Sigmoid colon (tissue), 7 donors: ENCODE results near the gene CLCA4. TPM values are rescaled to one million over a fixed set of nuclear protein-coding genes. Genes with fewer than 3 reads are reported as not detected.

Source experiments
- DNase-seq: peaks from one replicate; pipeline ENCODE4 v3.0.0-alpha.2; 2019
- H3K27ac ChIP-seq, 4 donors: fragments of 200-600 bp; sonication (generic); one replicate each; pipeline ENCODE4 v1.5.1; 2016 to 2019; ENCODE audit warnings: mild to moderate bottlenecking in 1 of 4
- H3K27me3 ChIP-seq, 3 donors: fragments of 200-600 bp; sonication (generic); one replicate each; pipeline ENCODE4 v1.5.1; 2019; ENCODE audit warnings: mild to moderate bottlenecking in 1 of 3
- H3K36me3 ChIP-seq, 4 donors: fragments of 200-600 bp; sonication (generic); one replicate each; pipeline ENCODE4 v1.5.1; 2016 to 2019
- H3K4me1 ChIP-seq, 4 donors: fragments of 200-600 bp; sonication (generic); one replicate each; pipeline ENCODE4 v1.5.1; 2017 to 2019
- H3K4me3 ChIP-seq, 4 donors: fragments of 200-600 bp; sonication (generic); one replicate each; pipeline ENCODE4 v1.5.1; 2017 to 2019; ENCODE audit warnings: mild to moderate bottlenecking in 2 of 4, moderate library complexity in 1 of 4
- H3K9me3 ChIP-seq, 4 donors: fragments of 200-600 bp in 3 of 4; sonication (generic) in 3 of 4; one replicate each; pipeline versions ENCODE4 v1.5.1 to v1.6.1; 2013 to 2019
- EP300 ChIP-seq, 4 donors: sonication (generic); formaldehyde crosslinking; IDR thresholded peaks; one replicate each; pipeline ENCODE4 v1.6.1; 2017; ENCODE audit warnings: antibody characterized with exemption in 4 of 4
- POLR2A ChIP-seq, 2 donors: fragments of 450-650 bp; IDR thresholded peaks; one replicate each; pipeline ENCODE4 v1.6.1; 2016; ENCODE audit warnings: antibody characterized with exemption in 2 of 2, mild to moderate bottlenecking in 2 of 2, moderate library complexity in 2 of 2
- POLR2AphosphoS5 ChIP-seq, 4 donors: sonication (generic); formaldehyde crosslinking; IDR thresholded peaks; one replicate each; pipeline ENCODE4 v1.6.1; 2017; ENCODE audit warnings: antibody characterized with exemption in 4 of 4
- WGBS, 2 donors: extraction: QIAGEN DNeasy Blood & Tissue Kit; methylation state at CpG; one replicate each; pipeline ENCODE4 v1.1.7; 2013; 5-methylcytosine and 5-hydroxymethylcytosine counted together
- intact Hi-C: fragments of 100-400 bp; cut with DNase I; formaldehyde crosslinking; loops from one replicate; pipeline ENCODE4 v1.15.1; 2023
- polyA plus RNA-seq, 3 donors: library from polyadenylated mRNA; stranded (reverse); fragments of 200-250 nt; gene quantifications; one replicate each; pipeline ENCODE4 v1.2.3, GENCODE V29; 2013
- total RNA-seq, 4 donors: library from RNA; depleted of rRNA; stranded (reverse); fragments of >200 nt; gene quantifications; one replicate each; pipeline ENCODE4 v1.1.0, GENCODE V29; 2016
- TF ChIP-seq, protein P1 (sequence below), 4 experiments: fragments of 450-650 bp in 3 of 4; fragments of 200-600 bp in 1 of 4; IDR thresholded peaks; one replicate each; pipeline ENCODE4 v1.5.1; 2016 to 2019; ENCODE audit warnings: antibody characterized with exemption in 4 of 4, mild to moderate bottlenecking in 3 of 4, moderate library complexity in 2 of 4
- donor health status: healthy with polysubstance abuse.
- donor health status: Bipolar disorder and iron deficiency.
- donor health status: healthy.

The CLCA4 gene
- total and polyA plus RNA-seq, 7 donors, result 1.7 to 854 (median 168) TPM; not detected in 2

DNA sequence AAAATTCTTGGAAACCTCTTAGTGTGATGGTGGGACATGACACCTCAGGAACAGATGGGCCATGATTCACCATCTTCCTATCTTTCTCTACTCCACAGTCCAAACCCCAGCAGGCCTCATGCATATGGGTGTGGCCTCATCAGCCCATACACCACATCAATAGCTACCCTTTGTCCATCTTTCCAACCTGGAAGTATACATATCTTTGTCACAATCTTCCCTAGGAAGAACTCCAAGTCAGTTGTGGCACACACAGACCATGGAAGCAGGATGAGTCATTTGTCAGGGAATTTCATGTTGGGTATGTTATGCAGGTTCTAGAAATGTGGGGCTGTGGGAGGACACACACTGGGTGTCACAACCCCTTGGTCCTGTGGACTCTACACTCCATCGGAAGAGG, 30.5 kb upstream of the CLCA4 start:
- H3K27me3 ChIP-seq, result no peaks in the 10 kb centered on the region
- H3K4me1 ChIP-seq, result no peaks in the 10 kb centered on the region
- H3K4me3 ChIP-seq, result no peak overlapping the region
- no peaks in the 10 kb centered on the region for H3K9me3 ChIP-seq
- WGBS, 2 donors, result 95 to 100% methylated on average over 1 of the region's 1 CpG
- TF ChIP-seq, protein P1, sequence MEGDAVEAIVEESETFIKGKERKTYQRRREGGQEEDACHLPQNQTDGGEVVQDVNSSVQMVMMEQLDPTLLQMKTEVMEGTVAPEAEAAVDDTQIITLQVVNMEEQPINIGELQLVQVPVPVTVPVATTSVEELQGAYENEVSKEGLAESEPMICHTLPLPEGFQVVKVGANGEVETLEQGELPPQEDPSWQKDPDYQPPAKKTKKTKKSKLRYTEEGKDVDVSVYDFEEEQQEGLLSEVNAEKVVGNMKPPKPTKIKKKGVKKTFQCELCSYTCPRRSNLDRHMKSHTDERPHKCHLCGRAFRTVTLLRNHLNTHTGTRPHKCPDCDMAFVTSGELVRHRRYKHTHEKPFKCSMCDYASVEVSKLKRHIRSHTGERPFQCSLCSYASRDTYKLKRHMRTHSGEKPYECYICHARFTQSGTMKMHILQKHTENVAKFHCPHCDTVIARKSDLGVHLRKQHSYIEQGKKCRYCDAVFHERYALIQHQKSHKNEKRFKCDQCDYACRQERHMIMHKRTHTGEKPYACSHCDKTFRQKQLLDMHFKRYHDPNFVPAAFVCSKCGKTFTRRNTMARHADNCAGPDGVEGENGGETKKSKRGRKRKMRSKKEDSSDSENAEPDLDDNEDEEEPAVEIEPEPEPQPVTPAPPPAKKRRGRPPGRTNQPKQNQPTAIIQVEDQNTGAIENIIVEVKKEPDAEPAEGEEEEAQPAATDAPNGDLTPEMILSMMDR (IDR thresholded peaks at IDR 0.05), result no peak
- no peak for TF ChIP-seq EP300 (IDR thresholded peaks at IDR 0.05)
- TF ChIP-seq POLR2A (IDR thresholded peaks at IDR 0.05), result no peak
- no peak for TF ChIP-seq POLR2AphosphoS5 (IDR thresholded peaks at IDR 0.05)
- DNase-seq, result no peak
- H3K36me3 ChIP-seq, result no peaks in the 10 kb centered on the region
- H3K27ac ChIP-seq, result no peak overlapping the region
- intact Hi-C loops, result no loop called here

GRCh38 chr1:86517336-86517735, 29.5 kb upstream of the CLCA4 start:
- Histone ChIP-seq H3K9me3 (no peaks in the 10 kb centered on the region), H3K27ac (no peak overlapping the region), H3K36me3 (no peaks in the 10 kb centered on the region), H3K4me3 (no peak overlapping the region), H3K27me3 (no peaks in the 10 kb centered on the region), H3K4me1 (no peaks in the 10 kb centered on the region)
- intact Hi-C loops, result no loop called here
- 46 to 64% methylated on average over 1 of the region's 1 CpG for WGBS, 2 donors
- TF ChIP-seq EP300 (IDR thresholded peaks at IDR 0.05), result no peak
- TF ChIP-seq POLR2A (IDR thresholded peaks at IDR 0.05), result no peak
- TF ChIP-seq, protein P1 (IDR thresholded peaks at IDR 0.05), result no peak
- TF ChIP-seq POLR2AphosphoS5 (IDR thresholded peaks at IDR 0.05), result no peak
- no peak for DNase-seq

DNA sequence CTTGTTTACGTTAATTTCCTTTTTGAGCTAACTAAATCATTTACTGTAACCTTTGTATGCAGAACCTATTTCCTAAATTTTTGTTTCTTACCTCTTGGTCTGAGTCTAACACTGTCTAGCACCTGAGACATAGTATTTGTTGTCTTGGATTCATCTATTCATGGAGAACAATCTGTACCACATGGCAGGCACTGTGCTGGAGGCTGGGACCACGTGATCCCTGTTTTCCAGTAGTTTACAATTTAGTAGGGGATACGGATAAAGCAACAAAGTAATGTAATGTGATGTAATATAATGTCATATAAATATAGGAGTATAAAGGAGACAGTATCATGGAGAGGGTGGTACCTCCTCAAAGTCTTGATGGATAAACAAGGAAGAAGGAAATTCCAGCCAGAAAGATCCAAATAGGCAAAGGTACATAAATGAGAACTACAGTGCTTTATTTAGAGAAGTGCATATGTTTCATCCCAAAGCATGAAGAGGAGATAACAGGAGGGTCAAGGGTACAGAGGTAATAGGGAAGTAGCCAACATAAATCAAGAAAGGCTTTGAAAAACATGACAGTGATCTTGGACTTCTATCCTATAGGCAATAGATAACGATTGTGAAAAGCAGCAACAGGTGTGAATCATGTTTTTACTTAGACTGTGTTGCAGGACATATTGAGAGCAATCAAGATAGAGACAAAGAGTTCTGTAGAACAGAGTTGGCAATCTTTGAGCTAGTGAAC, 25.9 kb upstream of the CLCA4 start:
- H3K27ac ChIP-seq, result no peak overlapping the region
- intact Hi-C loops, result no loop called here
- H3K27me3 ChIP-seq, result no peaks in the 10 kb centered on the region
- no peaks in the 10 kb centered on the region for H3K4me1 ChIP-seq
- no peaks in the 10 kb centered on the region for H3K9me3 ChIP-seq
- WGBS, 2 donors, result 39 to 73% methylated on average over 4 of the region's 4 CpGs
- no peak overlapping the region for H3K4me3 ChIP-seq
- no peak for TF ChIP-seq EP300 (IDR thresholded peaks at IDR 0.05)
- TF ChIP-seq POLR2AphosphoS5 (IDR thresholded peaks at IDR 0.05), result no peak
- TF ChIP-seq POLR2A (IDR thresholded peaks at IDR 0.05), result no peak
- TF ChIP-seq, protein P1 (IDR thresholded peaks at IDR 0.05), result no peak
- no peak for DNase-seq
- H3K36me3 ChIP-seq, result no peaks in the 10 kb centered on the region

- no peak for DNase-seq
- TF ChIP-seq, protein P1 (IDR thresholded peaks at IDR 0.05), result no peak
- no peak for TF ChIP-seq POLR2AphosphoS5 (IDR thresholded peaks at IDR 0.05)
- TF ChIP-seq POLR2A (IDR thresholded peaks at IDR 0.05), result no peak
- no peak for TF ChIP-seq EP300 (IDR thresholded peaks at IDR 0.05)
- no peaks in the 10 kb centered on the region for H3K4me1 ChIP-seq
- no peaks in the 10 kb centered on the region for H3K27me3 ChIP-seq
- H3K36me3 ChIP-seq, result no peaks in the 10 kb centered on the region
- no peak overlapping the region for H3K27ac ChIP-seq
- WGBS, 2 donors, result 81 to 82% methylated on average over 2 of the region's 2 CpGs
- no peaks in the 10 kb centered on the region for H3K9me3 ChIP-seq
- H3K4me3 ChIP-seq, result no peak overlapping the region
- intact Hi-C loops, result no loop called here
These were observed 25.4 kb upstream of the CLCA4 start for GRCh38 chr1:86521522-86521891.

DNA sequence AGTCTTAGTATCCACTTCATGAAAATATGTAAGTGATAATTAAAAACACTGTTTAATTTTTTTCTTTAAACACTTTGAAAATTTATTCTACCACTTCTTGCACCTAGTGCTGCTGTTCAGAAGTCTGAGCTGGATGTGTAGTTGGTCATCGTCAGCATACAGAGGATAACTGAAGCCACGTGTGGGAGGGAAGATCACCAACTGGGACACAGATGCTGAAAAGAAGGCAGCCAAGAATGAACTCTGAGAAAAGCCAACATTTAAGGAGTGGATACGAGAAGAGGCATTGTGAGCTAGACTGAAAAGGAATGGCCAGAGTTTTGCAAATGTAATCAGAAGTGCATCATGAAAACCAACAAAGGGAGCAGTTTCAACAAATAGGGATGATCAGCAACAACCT, 24.6 kb upstream of the CLCA4 start:
- no peaks in the 10 kb centered on the region for H3K36me3 ChIP-seq
- no peak for DNase-seq
- WGBS, 2 donors, result 80 to 91% methylated on average over 3 of the region's 3 CpGs
- no peak overlapping the region for H3K27ac ChIP-seq
- TF ChIP-seq EP300 (IDR thresholded peaks at IDR 0.05), result no peak
- no peak for TF ChIP-seq POLR2A (IDR thresholded peaks at IDR 0.05)
- TF ChIP-seq, protein P1 (IDR thresholded peaks at IDR 0.05), result no peak
- no peak for TF ChIP-seq POLR2AphosphoS5 (IDR thresholded peaks at IDR 0.05)
- no peaks in the 10 kb centered on the region for H3K27me3 ChIP-seq
- no peaks in the 10 kb centered on the region for H3K9me3 ChIP-seq
- no peak overlapping the region for H3K4me3 ChIP-seq
- H3K4me1 ChIP-seq, result no peaks in the 10 kb centered on the region
- intact Hi-C loops, result no loop called here
